ENCODE results near the gene KRTAP10-3. TPM values are rescaled to one million over a fixed set of nuclear protein-coding genes. Genes with fewer than 3 reads are reported as not detected.
"Not testable (repeated sequence)": the region's sequence is repeated elsewhere in the genome, so short reads cannot be mapped to it uniquely, and the experiment has no call there.

KRTAP10-3 gene
- total RNA-seq, 1 donor from 2014 or later = not detected

DNA sequence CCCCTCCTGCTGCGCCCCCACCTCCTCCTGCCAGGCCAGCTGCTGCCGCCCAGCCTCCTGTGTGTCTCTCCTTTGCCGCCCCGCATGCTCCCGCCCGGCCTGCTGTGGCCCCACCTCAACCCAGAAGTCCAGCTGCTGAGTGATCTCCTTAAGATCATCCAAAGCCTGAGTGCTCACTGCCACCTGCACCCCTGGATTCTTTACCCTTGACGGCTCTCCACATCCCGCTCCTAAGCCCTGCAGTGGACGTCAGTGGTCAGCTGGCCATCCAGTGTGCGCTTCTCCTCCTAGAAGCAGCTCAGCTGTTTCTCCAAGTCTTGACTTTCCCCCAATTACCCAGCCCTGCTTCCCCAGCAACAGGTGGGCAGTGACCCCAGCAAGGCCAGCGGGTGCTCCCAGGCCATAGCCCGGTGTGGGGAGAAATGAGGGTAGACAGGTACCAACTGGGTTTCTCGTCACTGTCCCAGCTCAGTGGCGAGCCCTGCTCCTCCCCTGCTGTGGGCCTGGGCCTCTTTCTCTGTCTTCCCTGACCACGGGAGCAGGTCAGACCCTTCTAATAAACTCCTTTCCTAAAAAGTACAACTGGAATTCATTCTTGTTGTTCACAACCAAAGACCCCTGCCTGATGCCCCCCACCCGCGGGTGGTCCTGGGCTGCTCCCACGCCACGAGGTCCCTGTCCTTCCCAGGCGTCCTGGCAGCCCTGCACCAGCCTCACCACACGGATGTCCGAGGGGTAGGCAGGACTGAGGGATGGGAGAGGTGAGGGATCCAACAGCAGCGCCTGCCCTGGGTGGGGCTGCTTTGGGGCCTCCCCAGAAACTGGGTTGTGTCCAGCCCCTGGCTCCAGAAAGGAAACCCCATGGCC lies 43.2 kb upstream of the KRTAP10-3 start:
- TF ChIP-seq, protein P1, sequence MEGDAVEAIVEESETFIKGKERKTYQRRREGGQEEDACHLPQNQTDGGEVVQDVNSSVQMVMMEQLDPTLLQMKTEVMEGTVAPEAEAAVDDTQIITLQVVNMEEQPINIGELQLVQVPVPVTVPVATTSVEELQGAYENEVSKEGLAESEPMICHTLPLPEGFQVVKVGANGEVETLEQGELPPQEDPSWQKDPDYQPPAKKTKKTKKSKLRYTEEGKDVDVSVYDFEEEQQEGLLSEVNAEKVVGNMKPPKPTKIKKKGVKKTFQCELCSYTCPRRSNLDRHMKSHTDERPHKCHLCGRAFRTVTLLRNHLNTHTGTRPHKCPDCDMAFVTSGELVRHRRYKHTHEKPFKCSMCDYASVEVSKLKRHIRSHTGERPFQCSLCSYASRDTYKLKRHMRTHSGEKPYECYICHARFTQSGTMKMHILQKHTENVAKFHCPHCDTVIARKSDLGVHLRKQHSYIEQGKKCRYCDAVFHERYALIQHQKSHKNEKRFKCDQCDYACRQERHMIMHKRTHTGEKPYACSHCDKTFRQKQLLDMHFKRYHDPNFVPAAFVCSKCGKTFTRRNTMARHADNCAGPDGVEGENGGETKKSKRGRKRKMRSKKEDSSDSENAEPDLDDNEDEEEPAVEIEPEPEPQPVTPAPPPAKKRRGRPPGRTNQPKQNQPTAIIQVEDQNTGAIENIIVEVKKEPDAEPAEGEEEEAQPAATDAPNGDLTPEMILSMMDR (IDR thresholded peaks at IDR 0.05) = no peak
- H3K27me3 Mint-ChIP-seq (ENCODE audit: unreplicated experiment) = peaks cover 41% of the 10 kb centered on the region

DNA sequence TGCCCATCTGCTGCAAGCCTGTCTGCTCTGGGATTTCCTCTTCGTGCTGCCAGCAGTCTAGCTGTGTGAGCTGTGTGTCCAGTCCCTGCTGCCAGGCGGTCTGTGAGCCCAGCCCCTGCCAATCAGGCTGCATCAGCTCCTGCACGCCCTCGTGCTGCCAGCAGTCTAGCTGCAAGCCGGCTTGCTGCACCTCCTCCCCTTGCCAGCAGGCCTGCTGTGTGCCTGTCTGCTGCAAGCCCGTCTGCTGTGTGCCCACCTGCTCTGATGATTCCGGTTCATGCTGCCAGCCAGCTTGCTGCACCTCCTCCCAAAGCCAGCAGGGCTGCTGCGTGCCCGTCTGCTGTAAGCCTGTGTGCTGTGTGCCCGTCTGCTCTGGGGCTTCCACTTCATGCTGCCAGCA lies 42.5 kb upstream of the KRTAP10-3 start:
- not testable (repeated sequence) for H3K4me3 Mint-ChIP-seq (ENCODE audit: unreplicated experiment); H3K4me1 Mint-ChIP-seq (ENCODE audit: unreplicated experiment); H3K9me3 Mint-ChIP-seq (ENCODE audit: unreplicated experiment); H3K27ac Mint-ChIP-seq (ENCODE audit: unreplicated experiment); H3K36me3 Mint-ChIP-seq (ENCODE audit: unreplicated experiment)
- peaks cover 36% of the 10 kb centered on the region for H3K27me3 Mint-ChIP-seq (ENCODE audit: unreplicated experiment)
- DNase-seq (ENCODE audit: extremely low spot score, unreplicated experiment) = peak; percentile 75

More for the DNA sequence above, 43.2 kb upstream of the KRTAP10-3 start:
- Mint-ChIP-seq H3K4me3 (ENCODE audit: unreplicated experiment) (no peak overlapping the region), H3K27ac (ENCODE audit: unreplicated experiment) (no peak overlapping the region), H3K9me3 (ENCODE audit: unreplicated experiment) (peaks cover 5% of the 10 kb centered on the region), H3K36me3 (ENCODE audit: unreplicated experiment) (no peaks in the 10 kb centered on the region), H3K4me1 (ENCODE audit: unreplicated experiment) (no peaks in the 10 kb centered on the region)
- DNase-seq (ENCODE audit: extremely low spot score, unreplicated experiment) = peak; percentile 82

DNA sequence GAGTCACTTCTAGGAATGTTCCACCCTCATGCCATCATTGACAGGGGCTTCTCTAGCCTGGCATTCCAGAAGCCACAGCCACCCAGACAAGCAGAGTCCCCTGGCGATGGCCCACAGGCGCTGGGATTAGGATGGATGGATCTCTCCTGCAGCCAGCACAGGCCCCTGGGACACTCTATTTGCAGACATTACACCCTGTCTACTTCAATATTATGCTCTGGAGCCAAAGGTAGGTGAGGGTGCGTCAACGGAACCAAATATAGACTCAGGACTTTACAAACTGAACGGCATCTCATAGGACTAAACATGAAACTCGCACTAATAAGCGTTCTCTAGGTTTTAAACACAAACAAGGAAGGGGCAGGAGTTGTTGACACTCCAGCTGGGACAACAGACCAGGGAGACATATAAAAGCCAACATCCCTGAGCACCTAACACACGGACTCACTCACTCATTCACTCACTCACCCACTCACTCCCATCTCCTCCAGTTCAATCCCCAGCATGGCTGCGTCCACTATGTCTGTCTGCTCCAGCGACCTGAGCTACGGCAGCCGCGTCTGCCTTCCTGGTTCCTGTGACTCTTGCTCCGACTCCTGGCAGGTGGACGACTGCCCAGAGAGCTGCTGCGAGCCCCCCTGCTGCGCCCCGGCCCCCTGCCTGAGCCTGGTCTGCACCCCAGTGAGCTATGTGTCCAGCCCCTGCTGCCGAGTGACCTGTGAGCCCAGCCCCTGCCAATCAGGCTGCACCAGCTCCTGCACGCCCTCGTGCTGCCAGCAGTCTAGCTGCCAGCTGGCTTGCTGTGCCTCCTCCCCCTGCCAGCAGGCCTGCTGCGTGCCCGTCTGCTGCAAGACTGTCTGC lies 41.8 kb upstream of the KRTAP10-3 start, which contains the start of gene KRTAP10-7:
Gene KRTAP10-7, plus strand, starts transcription at position 480 of the 861 bp plus-strand sequence. Its CDS starts 25 bp downstream, at position 505.
- peaks cover 34% of the 10 kb centered on the region for H3K27me3 Mint-ChIP-seq (ENCODE audit: unreplicated experiment)

DNA sequence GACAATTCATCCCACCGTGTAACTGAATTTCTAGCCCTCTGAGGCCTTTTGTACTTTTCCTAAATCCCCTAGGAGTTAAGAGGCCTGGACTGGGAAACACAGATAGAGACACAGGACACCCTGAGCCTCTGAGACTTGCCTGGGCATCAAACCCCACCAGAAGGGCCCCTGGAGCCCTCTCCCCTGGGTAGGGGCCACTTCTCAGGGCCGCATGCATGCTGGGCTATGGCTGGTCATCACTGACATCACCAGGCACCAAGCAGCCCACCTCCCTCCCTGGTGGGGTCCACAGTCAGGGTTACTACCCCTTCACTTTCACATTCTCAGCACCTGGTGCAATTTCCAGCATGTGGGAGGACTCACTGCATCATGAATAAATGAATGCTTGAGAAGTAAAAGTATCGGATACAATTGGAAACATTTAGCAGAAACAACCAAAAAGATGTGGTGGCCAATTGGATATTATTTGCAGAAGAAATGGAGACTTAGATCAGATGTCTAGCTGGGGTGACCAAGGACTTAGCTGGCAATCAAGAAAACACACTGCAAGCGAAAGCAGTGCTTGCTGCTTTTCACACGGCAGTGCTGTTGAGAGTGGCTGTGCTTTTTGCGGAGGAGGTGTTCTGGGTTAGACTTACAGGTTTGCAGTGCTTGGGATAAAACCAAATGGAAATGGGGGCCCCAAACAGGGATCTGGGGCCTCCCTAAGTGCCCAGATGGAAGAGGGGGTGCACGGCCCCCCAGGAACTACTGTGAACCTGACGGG lies 40.9 kb upstream of the KRTAP10-3 start:
- Mint-ChIP-seq H3K9me3 (ENCODE audit: unreplicated experiment) (peaks cover under 1% of the 10 kb centered on the region), H3K36me3 (ENCODE audit: unreplicated experiment) (no peaks in the 10 kb centered on the region), H3K4me3 (ENCODE audit: unreplicated experiment) (no peak overlapping the region), H3K27me3 (ENCODE audit: unreplicated experiment) (peaks cover 30% of the 10 kb centered on the region), H3K27ac (ENCODE audit: unreplicated experiment) (no peak overlapping the region), H3K4me1 (ENCODE audit: unreplicated experiment) (no peaks in the 10 kb centered on the region)
- TF ChIP-seq, protein P1 (IDR thresholded peaks at IDR 0.05) = no peak
- peak; percentile 66 for DNase-seq (ENCODE audit: extremely low spot score, unreplicated experiment)

More for the DNA sequence above, 41.8 kb upstream of the KRTAP10-3 start, which contains the start of gene KRTAP10-7:
- not testable (repeated sequence) for H3K4me3 Mint-ChIP-seq (ENCODE audit: unreplicated experiment); H3K9me3 Mint-ChIP-seq (ENCODE audit: unreplicated experiment); H3K4me1 Mint-ChIP-seq (ENCODE audit: unreplicated experiment); H3K27ac Mint-ChIP-seq (ENCODE audit: unreplicated experiment); H3K36me3 Mint-ChIP-seq (ENCODE audit: unreplicated experiment)
- DNase-seq (ENCODE audit: extremely low spot score, unreplicated experiment) = peak; percentile 63

DNA sequence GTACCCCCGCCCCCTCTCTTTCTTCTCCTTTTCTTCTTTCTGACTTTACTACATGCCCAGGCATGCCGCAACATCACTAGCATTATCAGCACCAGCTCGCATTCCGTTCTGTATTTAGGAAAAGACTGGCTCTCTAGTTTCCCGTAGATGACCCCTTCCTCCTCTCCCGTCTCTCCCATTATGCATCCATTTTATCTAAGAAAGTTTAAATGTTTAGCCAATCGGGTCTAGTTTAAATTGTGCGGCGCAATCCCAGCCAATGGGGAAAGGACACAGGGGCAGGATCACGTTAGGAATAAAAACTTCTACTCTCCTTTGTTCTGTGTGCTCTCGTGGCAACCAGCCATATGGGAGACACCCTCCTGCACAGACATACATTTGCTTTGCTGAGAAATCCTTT lies 39.5 kb upstream of the KRTAP10-3 start:
- H3K27ac Mint-ChIP-seq (ENCODE audit: unreplicated experiment) = no peak overlapping the region
- no peaks in the 10 kb centered on the region for H3K9me3 Mint-ChIP-seq (ENCODE audit: unreplicated experiment)
- peaks cover 33% of the 10 kb centered on the region for H3K27me3 Mint-ChIP-seq (ENCODE audit: unreplicated experiment)
- H3K4me3 Mint-ChIP-seq (ENCODE audit: unreplicated experiment) = no peak overlapping the region
- DNase-seq (ENCODE audit: extremely low spot score, unreplicated experiment) = no peak
- TF ChIP-seq, protein P1 (IDR thresholded peaks at IDR 0.05) = no peak
- H3K4me1 Mint-ChIP-seq (ENCODE audit: unreplicated experiment) = peaks cover 3% of the 10 kb centered on the region
- no peaks in the 10 kb centered on the region for H3K36me3 Mint-ChIP-seq (ENCODE audit: unreplicated experiment)
